GM12878 (cell line): ENCODE measurements around the gene KCNK4. TPM values are rescaled to one million over a fixed set of nuclear protein-coding genes. Genes with fewer than 3 reads are reported as not detected.
A peak's percentile ranks its signal among the peaks of the same experiment; 100 is the strongest.

Experiments
- ATF7 ChIP-seq: fragments of 450-650 bp; IDR thresholded peaks from 2 replicates; pipeline ENCODE4 v1.6.1; 2016; ENCODE audit warnings: low read depth, mild to moderate bottlenecking
- CBFB ChIP-seq: IDR thresholded peaks from 2 replicates; pipeline ENCODE4 v1.6.1; 2016; ENCODE audit warnings: antibody characterized with exemption, low read depth
- ESRRA ChIP-seq: IDR thresholded peaks from 2 replicates; pipeline ENCODE4 v1.6.1; 2012; ENCODE audit warnings: mild to moderate bottlenecking, low read length, improper control_type of control experiment
- FOS ChIP-seq: IDR thresholded peaks from 3 replicates; pipeline ENCODE4 v1.6.1; 2011; ENCODE audit warnings: borderline replicate concordance; ENCODE audit not compliant: insufficient read length; ENCODE audit errors: extremely low read depth
- FOXM1 ChIP-seq: IDR thresholded peaks from 2 replicates; pipeline ENCODE4 v1.6.1; 2012; ENCODE audit warnings: low read depth, mild to moderate bottlenecking, inconsistent platforms, low read length, moderate library complexity
- GABPA ChIP-seq: IDR thresholded peaks from 2 replicates; pipeline ENCODE4 v1.6.1; 2014; ENCODE audit warnings: antibody characterized with exemption, low read depth, mild to moderate bottlenecking, inconsistent platforms
- GATAD2B ChIP-seq: fragments of 450-650 bp; conservative IDR thresholded peaks from 2 replicates; pipeline ENCODE4 v1.6.1; 2017; ENCODE audit warnings: low read depth, mild to moderate bottlenecking, moderate library complexity
- KAT2A ChIP-seq: conservative IDR thresholded peaks from 2 replicates; pipeline ENCODE4 v1.6.1; 2011; ENCODE audit warnings: low read depth, low read length; ENCODE audit not compliant: control insufficient read depth
- MTA3 ChIP-seq: IDR thresholded peaks from 2 replicates; pipeline ENCODE4 v1.6.1; 2012; ENCODE audit warnings: low read length, inconsistent platforms, borderline replicate concordance
- NKRF ChIP-seq: fragments of 450-650 bp; conservative IDR thresholded peaks from 2 replicates; pipeline ENCODE4 v1.6.1; 2017; ENCODE audit warnings: mild to moderate bottlenecking, moderate library complexity
- PAX5 ChIP-seq: IDR thresholded peaks from 2 replicates; pipeline ENCODE4 v1.6.1; 2011; ENCODE audit warnings: low read depth, low read length, borderline replicate concordance
- RAD51 ChIP-seq: fragments of 450-650 bp; IDR thresholded peaks from 2 replicates; pipeline ENCODE4 v1.6.1; 2016; ENCODE audit warnings: moderate library complexity, mild to moderate bottlenecking, inconsistent platforms
- RB1 ChIP-seq: fragments of 450-650 bp; formaldehyde crosslinking; IDR thresholded peaks from 2 replicates; pipeline ENCODE4 v1.6.1; 2017; ENCODE audit warnings: mild to moderate bottlenecking, borderline replicate concordance
- TAF1 ChIP-seq: IDR thresholded peaks from 2 replicates; pipeline ENCODE4 v1.6.1; 2011; ENCODE audit warnings: mild to moderate bottlenecking, low read depth, low read length, borderline replicate concordance
- TBL1XR1 ChIP-seq: IDR thresholded peaks from 2 replicates; pipeline ENCODE4 v1.6.1; 2012; ENCODE audit warnings: low read depth, low read length, improper control_type of control experiment
- WRNIP1 ChIP-seq: IDR thresholded peaks from 2 replicates; pipeline ENCODE4 v1.6.1; 2011; ENCODE audit warnings: low read depth, low read length, improper control_type of control experiment, borderline replicate concordance
- YBX1 ChIP-seq: fragments of 450-650 bp; IDR thresholded peaks from 2 replicates; pipeline ENCODE4 v1.6.1; 2016; ENCODE audit warnings: antibody characterized with exemption
- ZBED1 ChIP-seq: IDR thresholded peaks from 2 replicates; pipeline ENCODE4 v1.6.1; 2016; ENCODE audit warnings: borderline replicate concordance
- ZSCAN29 ChIP-seq: fragments of 450-650 bp; IDR thresholded peaks from 2 replicates; pipeline ENCODE4 v1.6.1; 2017; ENCODE audit warnings: mild to moderate bottlenecking, moderate library complexity
- polyA plus RNA-seq, 11 experiments: library from polyadenylated mRNA; depleted of rRNA in 4 of 11; unstranded in 6 of 11; stranded (reverse) in 5 of 11; fragments of >200 nt; fragmentation: Nextera tagmentation in 4 of 11; fragmentation: Illumina TruSeq in 1 of 11; extraction: Ambion mirVana in 4 of 11; extraction: Trizol in 1 of 11; gene quantifications; 1 replicate in 1 of 11; 2 replicates in 10 of 11; pipeline versions ENCODE4 v1.2.1 to v1.2.3, GENCODE V29; 2011 to 2016; ENCODE audit warnings: inconsistent platforms in 2 of 11, missing spikeins in 2 of 11, low read depth in 1 of 11
- total RNA-seq, 4 experiments: library from RNA; depleted of rRNA in 3 of 4; stranded (reverse); fragments of >200 nt in 3 of 4; fragmentation: Illumina TruSeq in 1 of 4; extraction: Trizol in 1 of 4; gene quantifications; 2 replicates each; pipeline versions ENCODE4 v1.2.1 to v1.2.3, GENCODE V29; 2013 to 2021
- TF ChIP-seq, protein P1 (sequence below): IDR thresholded peaks from 2 replicates; pipeline ENCODE4 v1.6.1; 2011; ENCODE audit warnings: borderline replicate concordance, low read depth, mild to moderate bottlenecking, moderate library complexity, low read length; ENCODE audit not compliant: insufficient read depth, poor library complexity, severe bottlenecking
- TF ChIP-seq, protein P2 (sequence below): fragments of 450-650 bp; IDR thresholded peaks from 2 replicates; pipeline ENCODE4 v1.6.1; 2017; ENCODE audit warnings: mild to moderate bottlenecking
- TF ChIP-seq, protein P3 (sequence below): fragments of 450-650 bp; IDR thresholded peaks from 2 replicates; pipeline ENCODE4 v1.6.1; 2017; ENCODE audit warnings: low read depth, mild to moderate bottlenecking, moderate library complexity

The KCNK4 gene
- total and polyA plus RNA-seq, 10 of the 15 experiments (the other 5 are each of a cell fraction or from before 2014, with no cell fraction given), result 0.04 TPM; not detected in 9

- TF ChIP-seq WRNIP1 (no peak), PAX5 (peak; percentile 94), GATAD2B (peak; percentile 81), RAD51 (no peak), NKRF (peak; percentile 40; the same call in 1 of the 2 replicates), FOXM1 (peak; percentile 65), ZBED1 (peak; percentile 34; the same call in 1 of the 2 replicates), RB1 (0 out of 2 replicates have a peak, but pooled peaks have one; percentile 25), FOS (no peak), ESRRA (peak; percentile 86; the same call in 1 of the 2 replicates), GABPA (no peak), CBFB (no peak), YBX1 (no peak), TBL1XR1 (no peak), MTA3 (no peak; the same call in 1 of the 2 replicates), ATF7 (peak; percentile 87), KAT2A (no peak), TAF1 (no peak), ZSCAN29 (0 out of 2 replicates have a peak, but pooled peaks have one; percentile 37)
- TF ChIP-seq, protein P1, sequence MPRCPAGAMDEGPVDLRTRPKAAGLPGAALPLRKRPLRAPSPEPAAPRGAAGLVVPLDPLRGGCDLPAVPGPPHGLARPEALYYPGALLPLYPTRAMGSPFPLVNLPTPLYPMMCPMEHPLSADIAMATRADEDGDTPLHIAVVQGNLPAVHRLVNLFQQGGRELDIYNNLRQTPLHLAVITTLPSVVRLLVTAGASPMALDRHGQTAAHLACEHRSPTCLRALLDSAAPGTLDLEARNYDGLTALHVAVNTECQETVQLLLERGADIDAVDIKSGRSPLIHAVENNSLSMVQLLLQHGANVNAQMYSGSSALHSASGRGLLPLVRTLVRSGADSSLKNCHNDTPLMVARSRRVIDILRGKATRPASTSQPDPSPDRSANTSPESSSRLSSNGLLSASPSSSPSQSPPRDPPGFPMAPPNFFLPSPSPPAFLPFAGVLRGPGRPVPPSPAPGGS, result peak; percentile 99
- TF ChIP-seq, protein P2, sequence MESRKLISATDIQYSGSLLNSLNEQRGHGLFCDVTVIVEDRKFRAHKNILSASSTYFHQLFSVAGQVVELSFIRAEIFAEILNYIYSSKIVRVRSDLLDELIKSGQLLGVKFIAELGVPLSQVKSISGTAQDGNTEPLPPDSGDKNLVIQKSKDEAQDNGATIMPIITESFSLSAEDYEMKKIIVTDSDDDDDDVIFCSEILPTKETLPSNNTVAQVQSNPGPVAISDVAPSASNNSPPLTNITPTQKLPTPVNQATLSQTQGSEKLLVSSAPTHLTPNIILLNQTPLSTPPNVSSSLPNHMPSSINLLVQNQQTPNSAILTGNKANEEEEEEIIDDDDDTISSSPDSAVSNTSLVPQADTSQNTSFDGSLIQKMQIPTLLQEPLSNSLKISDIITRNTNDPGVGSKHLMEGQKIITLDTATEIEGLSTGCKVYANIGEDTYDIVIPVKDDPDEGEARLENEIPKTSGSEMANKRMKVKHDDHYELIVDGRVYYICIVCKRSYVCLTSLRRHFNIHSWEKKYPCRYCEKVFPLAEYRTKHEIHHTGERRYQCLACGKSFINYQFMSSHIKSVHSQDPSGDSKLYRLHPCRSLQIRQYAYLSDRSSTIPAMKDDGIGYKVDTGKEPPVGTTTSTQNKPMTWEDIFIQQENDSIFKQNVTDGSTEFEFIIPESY, result no peak
- TF ChIP-seq, protein P3, sequence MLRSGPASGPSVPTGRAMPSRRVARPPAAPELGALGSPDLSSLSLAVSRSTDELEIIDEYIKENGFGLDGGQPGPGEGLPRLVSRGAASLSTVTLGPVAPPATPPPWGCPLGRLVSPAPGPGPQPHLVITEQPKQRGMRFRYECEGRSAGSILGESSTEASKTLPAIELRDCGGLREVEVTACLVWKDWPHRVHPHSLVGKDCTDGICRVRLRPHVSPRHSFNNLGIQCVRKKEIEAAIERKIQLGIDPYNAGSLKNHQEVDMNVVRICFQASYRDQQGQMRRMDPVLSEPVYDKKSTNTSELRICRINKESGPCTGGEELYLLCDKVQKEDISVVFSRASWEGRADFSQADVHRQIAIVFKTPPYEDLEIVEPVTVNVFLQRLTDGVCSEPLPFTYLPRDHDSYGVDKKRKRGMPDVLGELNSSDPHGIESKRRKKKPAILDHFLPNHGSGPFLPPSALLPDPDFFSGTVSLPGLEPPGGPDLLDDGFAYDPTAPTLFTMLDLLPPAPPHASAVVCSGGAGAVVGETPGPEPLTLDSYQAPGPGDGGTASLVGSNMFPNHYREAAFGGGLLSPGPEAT, result peak; percentile 69
Measured at GRCh38 chr11:64331569-64332371, 40.7 kb downstream of the KCNK4 start (continued).
